ENCODE measurements around the gene HOXA13.

- TF ChIP-seq CTCF (optimal IDR thresholded peaks at IDR 0.05 in 1 of 3, IDR thresholded peaks at IDR 0.05 in 1 of 3, conservative IDR thresholded peaks at IDR 0.05 in 1 of 3; ENCODE audit: extremely low read depth in 1 of 3, insufficient read depth in 2 of 3, low read length in 3 of 3) = no peak
- TF ChIP-seq EZH2 (IDR thresholded peaks at IDR 0.05; ENCODE audit: low read length) = no peak
Observed at GRCh38 chr7:27156508-27156898, 43.4 kb downstream of the HOXA13 start, which contains the start of gene HOXA7.

All from keratinocyte (primary cell).